Measurements from ENCODE around the gene ANO6.
"Not testable (repeated sequence)": the region's sequence is repeated elsewhere in the genome, so short reads cannot be mapped to it uniquely, and the experiment has no call there.

ANO6 gene

DNA sequence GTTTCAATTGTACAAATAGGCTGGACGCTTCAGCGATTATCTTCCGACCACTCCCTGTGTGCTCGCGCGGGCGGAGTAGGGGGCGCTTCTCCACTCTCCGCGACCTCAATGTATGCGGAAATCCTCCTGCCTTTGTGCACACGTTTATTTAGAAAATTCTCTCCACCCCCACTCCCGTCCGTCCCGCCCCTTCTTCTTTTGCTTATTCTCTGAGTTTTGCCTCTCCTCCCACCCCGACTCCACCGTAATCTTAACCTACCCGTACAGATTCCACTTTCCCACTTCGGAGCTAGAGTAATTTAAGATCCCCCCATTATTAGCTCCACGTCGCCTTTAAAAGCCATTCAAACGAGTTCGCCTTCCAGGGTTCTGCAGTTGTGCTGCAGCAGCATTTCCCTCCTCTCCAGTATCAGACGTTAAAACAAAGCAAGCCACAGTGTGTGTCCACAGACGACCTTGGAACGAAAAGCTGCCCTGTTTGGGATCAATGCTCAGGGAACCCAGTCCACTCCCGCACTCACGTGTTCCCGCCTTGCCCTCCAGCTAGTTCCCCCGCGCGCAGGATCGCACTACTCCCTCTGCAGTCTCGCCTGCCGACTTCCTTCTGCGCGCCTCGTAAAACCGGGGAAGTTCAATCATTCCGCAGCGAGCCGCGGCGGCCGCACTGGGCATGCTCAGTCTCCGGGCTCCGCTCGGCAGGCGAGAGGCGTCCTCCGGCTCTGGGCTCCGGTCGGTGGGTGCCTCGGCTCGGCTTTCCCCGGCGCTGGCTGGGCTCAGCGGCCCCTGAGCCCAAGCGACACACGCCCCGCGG is at the start of gene ANO6:
ANO6 (plus strand) TSS at position 677 of the 811 bp plus-strand sequence. CDS start 227 bp downstream, outside the sequence.
- peak; percentile 70 for DNase-seq (ENCODE audit: low spot score)

GRCh38 chr12:45168976-45169375 is 46.9 kb upstream of the ANO6 start:
- DNase-seq (ENCODE audit: low spot score) = no peak

GRCh38 chr12:45170456-45171042 is 45.3 kb upstream of the ANO6 start:
- DNase-seq (ENCODE audit: low spot score) = peak; percentile 62

GRCh38 chr12:45173293-45173692 is 42.6 kb upstream of the ANO6 start:
- DNase-seq (ENCODE audit: low spot score) = not testable (repeated sequence)

DNA sequence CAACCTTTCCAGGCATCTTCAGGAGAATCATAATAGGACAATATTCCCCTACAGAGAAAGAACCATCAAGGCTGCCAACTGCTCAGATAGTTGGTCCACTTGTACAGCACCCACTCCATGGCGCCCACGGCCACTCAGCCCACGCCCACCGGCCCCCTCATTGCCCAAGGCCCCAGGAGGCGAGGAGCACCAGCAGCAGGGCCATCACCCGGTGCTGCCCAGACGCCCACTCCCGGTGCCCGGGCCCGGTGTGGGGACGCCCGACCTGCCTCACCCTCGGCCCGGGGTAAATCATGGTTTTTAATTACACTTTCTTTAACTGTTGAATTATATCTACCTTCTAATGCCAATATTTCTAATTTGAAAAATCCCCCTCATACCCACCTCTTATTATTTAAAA is 41.3 kb upstream of the ANO6 start:
- no peak for DNase-seq (ENCODE audit: low spot score)

- no peak for DNase-seq (ENCODE audit: low spot score)
These were observed 37.1 kb upstream of the ANO6 start for GRCh38 chr12:45178771-45179170.

- no peak for DNase-seq (ENCODE audit: low spot score)
These were observed 33.4 kb upstream of the ANO6 start for GRCh38 chr12:45182511-45182910.

DNA sequence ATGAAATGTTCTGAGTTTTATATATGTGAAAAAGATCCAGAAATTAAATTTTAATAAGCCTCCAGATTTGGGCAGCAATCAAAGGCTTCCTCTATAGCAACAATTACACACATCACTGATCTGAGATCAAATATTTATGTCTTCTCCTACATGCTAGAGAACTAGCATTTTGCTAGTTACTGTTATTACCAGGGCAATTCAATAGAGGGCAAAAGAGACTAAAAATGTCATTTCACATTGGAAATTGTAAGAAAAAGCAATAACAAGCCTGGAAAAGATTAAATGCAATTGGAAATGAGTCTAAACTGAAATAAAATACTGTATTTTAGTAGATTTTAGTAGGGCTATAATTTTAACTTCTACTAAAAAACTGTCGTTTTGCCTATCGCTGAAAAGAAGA is 32.6 kb upstream of the ANO6 start:
- DNase-seq (ENCODE audit: low spot score) = no peak

GRCh38 chr12:45184147-45184963 is 31.5 kb upstream of the ANO6 start:
- peak; percentile 17 for DNase-seq (ENCODE audit: low spot score)

- DNase-seq (ENCODE audit: low spot score) = no peak
These were observed 29.1 kb upstream of the ANO6 start for GRCh38 chr12:45186762-45187161.

- DNase-seq (ENCODE audit: low spot score) = no peak
These were observed 26.0 kb upstream of the ANO6 start for GRCh38 chr12:45189766-45190403.

DNA sequence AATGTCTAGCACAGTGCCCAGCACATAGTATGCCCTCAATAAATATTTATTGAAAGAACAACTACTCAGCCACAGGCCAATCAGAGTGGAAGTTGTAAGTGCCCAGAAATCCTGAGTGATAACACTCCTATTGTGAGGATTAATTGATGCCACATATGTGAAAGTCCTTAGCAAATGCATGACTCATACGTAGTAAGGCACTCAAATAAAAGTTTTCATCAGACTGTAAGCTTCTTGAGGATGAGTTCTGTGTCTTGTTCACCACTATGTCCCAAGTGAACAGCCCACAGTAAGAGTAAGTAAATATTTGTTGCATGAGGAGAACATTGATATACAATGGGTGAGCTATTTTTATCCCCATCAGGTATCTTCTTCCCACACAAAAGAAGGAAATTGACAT is 24.7 kb upstream of the ANO6 start:
- DNase-seq (ENCODE audit: low spot score) = no peak

DNA sequence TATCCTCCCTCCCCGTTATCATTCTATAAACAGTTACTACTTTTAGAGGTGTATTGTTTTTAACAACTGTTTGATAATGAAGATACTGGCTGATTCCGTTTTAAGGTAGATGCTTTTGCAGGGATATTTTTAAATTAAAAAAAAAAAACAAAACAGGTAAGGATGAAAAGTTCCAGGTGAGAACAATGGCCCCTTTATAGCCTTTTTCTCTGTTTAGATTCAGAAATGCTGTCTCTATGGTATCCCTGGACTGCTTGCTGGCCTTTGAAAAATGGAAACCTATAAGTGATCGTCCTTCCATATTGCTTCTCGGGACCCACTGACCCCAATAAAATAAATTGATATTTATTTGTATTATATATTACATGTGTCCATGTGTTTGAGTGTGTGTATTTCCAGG is 23.2 kb upstream of the ANO6 start:
- DNase-seq (ENCODE audit: low spot score) = no peak

GRCh38 chr12:45200491-45201043 is 15.3 kb upstream of the ANO6 start:
- DNase-seq (ENCODE audit: low spot score) = no peak

GRCh38 chr12:45203767-45204166 is 12.1 kb upstream of the ANO6 start:
- DNase-seq (ENCODE audit: low spot score) = no peak

DNA sequence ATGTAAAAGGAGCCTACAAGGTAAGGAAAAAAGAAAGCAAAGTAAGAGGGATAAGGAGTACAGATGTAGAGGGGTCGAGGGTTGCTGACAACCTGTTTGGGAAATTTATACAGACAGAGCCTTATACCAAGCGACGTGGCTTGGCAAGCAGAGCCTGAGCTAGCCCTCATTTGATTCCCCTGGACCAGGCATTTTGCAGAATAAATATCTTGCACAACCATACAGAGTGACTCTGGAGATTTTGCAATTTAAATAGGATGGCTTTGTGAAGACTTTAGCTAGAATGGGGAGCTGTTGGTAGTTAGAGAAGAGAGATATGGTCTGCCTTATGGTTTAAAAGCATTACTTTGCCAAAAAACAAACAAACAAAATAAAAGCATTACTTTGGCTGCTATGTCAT is 11.1 kb upstream of the ANO6 start:
- no peak for DNase-seq (ENCODE audit: low spot score)

DNA sequence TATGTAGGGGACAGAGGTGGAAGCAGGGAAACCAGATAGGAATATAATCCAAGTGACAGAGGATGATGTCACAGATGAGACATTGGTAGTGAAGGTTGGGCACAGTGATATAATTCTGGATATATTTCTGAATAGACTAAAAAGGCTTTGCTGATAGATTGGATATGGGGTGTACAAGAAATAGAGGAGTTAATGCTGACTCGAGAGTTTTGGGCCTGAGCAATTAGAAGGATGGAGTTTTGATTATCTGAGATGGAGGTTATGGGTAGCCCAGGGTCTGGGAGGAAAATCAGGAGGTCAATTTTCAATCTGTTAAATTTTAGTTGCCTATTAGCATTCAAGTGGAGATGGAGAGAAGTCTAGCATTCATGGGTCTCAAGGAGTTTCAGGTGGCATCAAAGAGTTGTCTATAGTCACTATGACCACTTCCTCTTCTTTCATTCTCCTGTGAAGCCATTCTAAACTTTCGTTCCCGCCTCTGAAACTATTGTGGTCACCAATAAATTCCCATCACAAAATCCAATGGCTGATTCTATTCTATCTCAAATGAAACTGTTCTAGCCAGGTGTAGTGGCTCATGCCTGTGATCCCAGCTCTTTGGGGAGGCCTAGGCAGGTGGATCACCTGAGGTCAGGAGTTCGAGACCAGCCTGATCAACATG is 10.6 kb upstream of the ANO6 start:
- DNase-seq (ENCODE audit: low spot score) = no peak

- DNase-seq (ENCODE audit: low spot score) = no peak
These were observed 7.0 kb upstream of the ANO6 start for GRCh38 chr12:45208604-45209487.

DNA sequence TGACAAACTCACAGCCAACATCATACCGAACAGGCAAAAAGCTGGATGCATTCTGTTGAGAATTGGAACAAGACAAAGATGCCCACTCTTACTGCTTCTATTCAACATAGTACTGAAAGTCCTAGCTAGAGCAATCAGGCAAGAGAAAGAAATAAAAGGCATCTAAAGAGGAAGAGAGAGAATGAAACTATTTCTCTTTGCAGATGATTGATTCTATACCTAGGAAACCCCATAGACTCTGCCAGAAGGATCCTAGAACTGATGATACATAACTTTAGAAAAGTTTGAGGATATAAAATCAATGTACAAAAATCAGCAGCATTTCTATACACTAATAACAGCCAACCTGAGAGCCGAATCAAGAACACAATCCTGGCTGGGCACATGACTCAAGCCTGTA is 6.1 kb upstream of the ANO6 start:
- DNase-seq (ENCODE audit: low spot score) = no peak

DNA sequence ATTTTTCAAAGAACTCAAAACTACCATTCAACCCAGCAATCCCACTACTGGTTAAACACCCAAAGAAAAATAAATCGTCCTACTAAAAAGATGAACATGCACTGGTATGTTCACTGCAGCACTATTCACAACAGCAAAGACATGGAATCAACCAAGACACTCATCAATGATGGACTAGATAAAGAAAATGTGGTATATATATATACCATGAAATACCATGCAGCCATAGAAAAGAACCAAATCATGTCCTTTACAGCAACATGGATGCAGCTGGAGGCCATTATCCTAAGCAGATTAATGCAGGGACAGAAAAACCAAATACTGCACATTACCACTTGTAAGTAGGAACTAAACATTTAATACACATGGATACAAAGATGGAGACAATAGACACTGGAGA is 3.8 kb upstream of the ANO6 start:
- no peak for DNase-seq (ENCODE audit: low spot score)

DNA sequence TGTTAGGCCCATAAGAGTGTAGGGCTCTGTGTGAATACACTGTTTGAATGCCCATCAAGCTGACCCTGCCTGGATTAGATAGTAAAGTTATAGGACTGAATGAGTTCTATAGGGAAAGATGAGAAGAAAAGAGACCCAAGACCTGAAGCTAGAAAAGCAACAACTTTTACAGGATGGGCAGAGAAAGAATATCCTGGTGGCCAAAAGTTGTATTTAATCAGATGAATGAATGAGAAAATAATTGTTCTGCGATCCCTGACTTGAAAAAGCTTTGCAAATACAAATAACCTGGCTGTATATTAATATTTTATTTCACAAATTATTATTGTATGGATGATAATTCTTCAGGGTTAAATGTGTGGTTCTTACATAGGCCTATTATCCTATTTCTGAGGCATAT is 2.8 kb upstream of the ANO6 start:
- no peak for DNase-seq (ENCODE audit: low spot score)

Data from pons (tissue), 1 donor.